IPS-NIHi11 (cell line): Measurements from ENCODE around the gene ATP11C.
"Not testable (repeated sequence)": the region's sequence is repeated elsewhere in the genome, so short reads cannot be mapped to it uniquely, and the experiment has no call there.

Experiments
- DNase-seq: peaks from one replicate; pipeline ENCODE4 v3.0.0; 2012; ENCODE audit warnings: mixed read lengths, low spot score

The ATP11C gene

GRCh38 chrX:139932901-139933796, at the start of gene ATP11C:
Gene ATP11C (minus strand): TSS chrX:139933053. CDS start chrX:139932042, 1,011 bp downstream.
- DNase-seq: peak; percentile 72

GRCh38 chrX:139974471-139974870, 41.6 kb upstream of the ATP11C start:
- no peak for DNase-seq

- no peak for DNase-seq
Measured at GRCh38 chrX:139972629-139973624, 40.1 kb upstream of the ATP11C start.

GRCh38 chrX:139972113-139972512, 39.3 kb upstream of the ATP11C start:
- DNase-seq: no peak

- no peak for DNase-seq
Measured at GRCh38 chrX:139971394-139971749, 38.5 kb upstream of the ATP11C start.

GRCh38 chrX:139969286-139969685, 36.4 kb upstream of the ATP11C start:
- DNase-seq: no peak

- DNase-seq: no peak
Measured at GRCh38 chrX:139967750-139968149, 34.9 kb upstream of the ATP11C start.

- peak; percentile 25 for DNase-seq
Measured at GRCh38 chrX:139967300-139967699, 34.4 kb upstream of the ATP11C start.

- DNase-seq: not testable (repeated sequence)
Measured at GRCh38 chrX:139966159-139966558, 33.3 kb upstream of the ATP11C start.

GRCh38 chrX:139965421-139965820, 32.6 kb upstream of the ATP11C start, which contains the start of gene CXorf66:
Gene CXorf66 (minus strand): TSS chrX:139965521. CDS start chrX:139965496, 25 bp downstream.
- DNase-seq: no peak

GRCh38 chrX:139961091-139961490, 28.2 kb upstream of the ATP11C start:
- not testable (repeated sequence) for DNase-seq

GRCh38 chrX:139949703-139950102, 16.9 kb upstream of the ATP11C start:
- no peak for DNase-seq

GRCh38 chrX:139945075-139945474, 12.2 kb upstream of the ATP11C start:
- DNase-seq: no peak

GRCh38 chrX:139936259-139936658, 3.4 kb upstream of the ATP11C start:
- DNase-seq: peak; percentile 14

- no peak for DNase-seq
Measured at GRCh38 chrX:139933904-139934303, 1.1 kb upstream of the ATP11C start.

GRCh38 chrX:139932073-139932900, 566 bp downstream of the ATP11C start:
- peak; percentile 50 for DNase-seq

GRCh38 chrX:139931646-139932072, 1.2 kb downstream of the ATP11C start:
- no peak for DNase-seq

- no peak for DNase-seq
Measured at GRCh38 chrX:139930916-139931645, 1.8 kb downstream of the ATP11C start.

- DNase-seq: no peak
Measured at GRCh38 chrX:139930401-139930800, 2.5 kb downstream of the ATP11C start.

- DNase-seq: no peak
Measured at GRCh38 chrX:139929876-139930275, 3.0 kb downstream of the ATP11C start.

GRCh38 chrX:139924696-139925095, 8.2 kb downstream of the ATP11C start:
- no peak for DNase-seq
